Calu3 (cell line): Measurements from ENCODE around the gene CDC42EP1. TPM values are rescaled to one million over a fixed set of nuclear protein-coding genes. Genes with fewer than 3 reads are reported as not detected.

Experiments used
- BruUV-seq: library from RNA; stranded (reverse); fragments of 400-500 nt; replicated peaks from 2 replicates; lab custom pipeline; 2021; lab: Mats Ljungman, UMichigan
- CTCF ChIA-PET: fragments of 300-600 bp; sonication (Branson Sonifier 250); formaldehyde crosslinking; loops from one replicate; lab custom pipeline; 2022; ENCODE audit warnings: antibody characterized with exemption; lab: Charles Lee
- DNase-seq: peaks from one replicate; pipeline ENCODE4 v3.0.0; 2022
- H3K27ac Mint-ChIP-seq: one replicate; pipeline ENCODE4 v1.8.0; 2022; ENCODE audit warnings: mixed read lengths; ENCODE audit not compliant: unreplicated experiment
- H3K27me3 Mint-ChIP-seq: one replicate; pipeline ENCODE4 v1.8.0; 2022; ENCODE audit warnings: mixed read lengths; ENCODE audit not compliant: unreplicated experiment
- H3K36me3 Mint-ChIP-seq: one replicate; pipeline ENCODE4 v1.8.0; 2022; ENCODE audit warnings: mild to moderate bottlenecking, moderate library complexity, mixed read lengths; ENCODE audit not compliant: insufficient read depth, unreplicated experiment
- H3K4me1 Mint-ChIP-seq: one replicate; pipeline ENCODE4 v1.8.0; 2022; ENCODE audit warnings: mild to moderate bottlenecking, low read depth, mixed read lengths; ENCODE audit not compliant: unreplicated experiment
- H3K4me3 Mint-ChIP-seq: one replicate; pipeline ENCODE4 v1.8.0; 2022; ENCODE audit warnings: mild to moderate bottlenecking, low read depth, moderate library complexity, mixed read lengths; ENCODE audit not compliant: unreplicated experiment
- H3K9me3 Mint-ChIP-seq: one replicate; pipeline ENCODE4 v1.8.0; 2022; ENCODE audit warnings: low read depth, mixed read lengths; ENCODE audit not compliant: unreplicated experiment
- intact Hi-C: fragments of 100-400 bp; cut with micrococcal nuclease; formaldehyde crosslinking; loops from one replicate; pipeline ENCODE4 v1.10.0; 2022; ENCODE audit not compliant: unreplicated experiment
- total RNA-seq: library from RNA; stranded (reverse); gene quantifications from 2 replicates; pipeline ENCODE4 v1.2.3, GENCODE V29; 2022
- TF ChIP-seq, protein P1 (sequence below): fragments of 200-600 bp; IDR thresholded peaks from one replicate; pipeline ENCODE4 v1.8.0; 2022; ENCODE audit warnings: antibody characterized with exemption; ENCODE audit not compliant: unreplicated experiment

The CDC42EP1 gene
- total RNA-seq, 1 experiment from 2014 or later, result 162 TPM

DNA sequence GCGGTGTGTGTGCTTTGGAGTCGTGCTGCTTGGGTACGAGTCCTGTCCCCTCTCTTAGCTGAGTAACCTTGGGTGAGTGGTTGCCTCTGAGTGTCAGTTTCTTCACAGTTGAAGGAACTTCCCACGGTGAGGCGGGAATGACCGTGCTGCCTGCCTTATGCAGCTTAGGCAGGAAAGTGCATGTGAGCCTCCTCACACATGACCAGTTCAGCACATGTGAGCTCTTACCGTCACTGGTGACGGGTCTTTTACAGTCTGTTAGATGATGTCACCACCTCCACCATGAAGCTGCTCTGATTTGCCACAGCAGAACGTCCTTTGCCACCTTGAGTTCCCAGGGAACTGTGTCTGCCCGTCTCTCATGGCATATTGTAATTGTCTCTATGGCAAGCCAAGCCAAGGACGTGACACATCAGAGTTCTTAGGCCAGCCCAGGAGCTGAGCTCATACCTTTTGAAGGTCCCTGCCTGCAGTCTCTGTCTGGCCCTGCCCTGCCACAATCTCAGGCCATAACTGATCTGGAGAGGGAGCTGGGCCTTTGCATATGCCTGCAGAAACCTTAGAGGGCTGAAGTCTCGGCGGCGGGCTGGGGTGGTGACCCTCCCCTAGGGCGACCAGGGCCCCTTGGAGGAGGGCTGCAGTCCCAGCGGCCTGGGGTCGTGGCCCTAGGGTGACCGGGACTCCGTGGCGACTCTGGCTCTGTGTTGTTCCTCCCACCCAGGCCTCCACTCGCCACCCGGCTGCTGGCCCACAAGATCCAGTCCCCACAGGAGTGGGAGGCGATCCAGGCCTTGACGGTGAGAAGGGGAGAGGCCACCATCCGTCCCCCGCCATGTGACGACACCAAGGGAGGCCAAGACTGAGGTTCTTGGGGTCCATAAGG, 56.2 kb downstream of the CDC42EP1 start:
- Mint-ChIP-seq H3K4me3 (no peak overlapping the region), H3K36me3 (peaks cover 48% of the 10 kb centered on the region), H3K9me3 (no peaks in the 10 kb centered on the region), H3K27ac (no peak overlapping the region), H3K4me1 (no peaks in the 10 kb centered on the region), H3K27me3 (no peaks in the 10 kb centered on the region)
- CTCF ChIA-PET, result no interaction called here
- intact Hi-C loops, result no loop called here
- no TSS peak for BruUV-seq
- TF ChIP-seq, protein P1, sequence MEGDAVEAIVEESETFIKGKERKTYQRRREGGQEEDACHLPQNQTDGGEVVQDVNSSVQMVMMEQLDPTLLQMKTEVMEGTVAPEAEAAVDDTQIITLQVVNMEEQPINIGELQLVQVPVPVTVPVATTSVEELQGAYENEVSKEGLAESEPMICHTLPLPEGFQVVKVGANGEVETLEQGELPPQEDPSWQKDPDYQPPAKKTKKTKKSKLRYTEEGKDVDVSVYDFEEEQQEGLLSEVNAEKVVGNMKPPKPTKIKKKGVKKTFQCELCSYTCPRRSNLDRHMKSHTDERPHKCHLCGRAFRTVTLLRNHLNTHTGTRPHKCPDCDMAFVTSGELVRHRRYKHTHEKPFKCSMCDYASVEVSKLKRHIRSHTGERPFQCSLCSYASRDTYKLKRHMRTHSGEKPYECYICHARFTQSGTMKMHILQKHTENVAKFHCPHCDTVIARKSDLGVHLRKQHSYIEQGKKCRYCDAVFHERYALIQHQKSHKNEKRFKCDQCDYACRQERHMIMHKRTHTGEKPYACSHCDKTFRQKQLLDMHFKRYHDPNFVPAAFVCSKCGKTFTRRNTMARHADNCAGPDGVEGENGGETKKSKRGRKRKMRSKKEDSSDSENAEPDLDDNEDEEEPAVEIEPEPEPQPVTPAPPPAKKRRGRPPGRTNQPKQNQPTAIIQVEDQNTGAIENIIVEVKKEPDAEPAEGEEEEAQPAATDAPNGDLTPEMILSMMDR, result no peak
- no peak for DNase-seq

DNA sequence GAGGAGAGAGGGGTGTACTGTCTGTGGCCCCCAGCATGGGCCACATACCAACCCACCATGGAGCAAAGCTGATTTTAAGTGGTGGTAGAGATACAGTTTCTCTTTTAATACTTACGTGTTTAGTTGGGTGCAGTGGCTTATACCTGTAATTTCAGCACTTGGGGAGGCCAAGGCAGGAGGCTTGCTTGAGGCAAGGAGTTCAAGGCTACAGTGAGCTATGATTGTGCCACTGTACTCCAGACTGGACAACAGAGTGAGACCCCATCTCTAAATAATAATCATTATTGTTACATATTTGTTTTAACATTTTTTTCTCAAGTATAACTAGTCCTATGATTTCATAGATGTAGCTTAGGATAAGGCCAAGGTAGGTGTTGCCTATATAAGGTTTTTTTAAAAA, 57.2 kb downstream of the CDC42EP1 start:
- Mint-ChIP-seq H3K27me3 (no peaks in the 10 kb centered on the region), H3K36me3 (peaks cover 44% of the 10 kb centered on the region), H3K4me1 (no peaks in the 10 kb centered on the region), H3K27ac (no peak overlapping the region), H3K4me3 (no peak overlapping the region), H3K9me3 (no peaks in the 10 kb centered on the region)
- TSS peak; percentile 28 for BruUV-seq
- intact Hi-C loops, result no loop called here
- TF ChIP-seq, protein P1, result no peak
- CTCF ChIA-PET, result no interaction called here
- no peak for DNase-seq

DNA sequence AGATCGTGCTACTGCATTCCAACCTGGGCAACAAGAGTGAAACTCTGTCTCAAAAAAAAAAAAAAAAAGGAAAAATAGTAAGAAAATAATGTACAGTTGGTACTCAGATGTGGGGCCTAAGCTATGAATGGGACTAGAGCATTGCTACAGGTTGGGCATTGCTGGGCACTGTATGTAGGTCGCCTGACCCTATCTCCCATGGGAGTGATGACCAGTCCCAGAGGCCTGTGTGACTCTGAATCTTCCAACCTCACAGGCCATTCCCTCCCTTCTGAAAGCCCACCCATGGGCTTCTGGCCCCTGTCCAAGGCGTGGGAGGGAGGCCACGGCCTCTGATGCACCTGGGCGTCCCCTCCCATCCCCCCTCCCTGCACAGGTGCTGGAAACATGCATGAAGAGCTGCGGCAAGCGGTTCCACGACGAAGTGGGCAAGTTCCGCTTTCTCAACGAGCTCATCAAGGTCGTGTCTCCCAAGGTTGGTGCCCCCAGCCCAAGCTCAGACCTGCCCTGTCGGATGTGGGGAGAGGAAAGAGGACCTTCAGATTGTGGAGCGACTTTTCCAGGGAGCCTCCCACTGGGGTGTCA, 57.9 kb downstream of the CDC42EP1 start:
- H3K4me3 Mint-ChIP-seq, result no peak overlapping the region
- no peaks in the 10 kb centered on the region for H3K27me3 Mint-ChIP-seq
- no peaks in the 10 kb centered on the region for H3K9me3 Mint-ChIP-seq
- H3K4me1 Mint-ChIP-seq, result no peaks in the 10 kb centered on the region
- CTCF ChIA-PET, result interaction anchor here (0.5 kb wide), 1 partner anchor 619 kb away, joined by 4 read pairs; no protein-coding TSS in a partner anchor
- TF ChIP-seq, protein P1, result no peak
- intact Hi-C loops, result no loop called here
- H3K27ac Mint-ChIP-seq, result no peak overlapping the region
- BruUV-seq, result no TSS peak
- no peak for DNase-seq
- H3K36me3 Mint-ChIP-seq, result peaks cover 38% of the 10 kb centered on the region

DNA sequence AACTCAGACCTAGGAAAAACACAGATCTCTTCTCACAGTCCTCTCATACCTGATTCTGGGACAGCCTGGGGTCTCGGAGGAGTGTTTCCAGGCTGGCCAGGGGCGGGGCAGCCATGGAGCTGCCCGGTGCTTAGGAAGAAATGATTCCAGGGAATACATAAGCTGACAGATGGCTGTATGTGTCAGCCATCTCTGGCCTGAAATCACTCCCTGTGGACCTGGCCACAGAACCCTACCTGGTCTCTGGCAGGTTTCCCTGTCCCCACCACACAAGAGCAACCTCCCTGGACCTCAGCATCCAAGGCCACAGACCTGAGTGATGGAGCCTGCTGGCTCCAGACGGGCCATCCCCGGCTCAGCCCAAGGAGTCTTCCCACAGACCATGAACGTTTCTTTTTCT, 58.4 kb downstream of the CDC42EP1 start:
- peaks cover 41% of the 10 kb centered on the region for H3K36me3 Mint-ChIP-seq
- no peaks in the 10 kb centered on the region for H3K9me3 Mint-ChIP-seq
- intact Hi-C loops, result no loop called here
- no peaks in the 10 kb centered on the region for H3K27me3 Mint-ChIP-seq
- H3K4me3 Mint-ChIP-seq, result no peak overlapping the region
- BruUV-seq, result no TSS peak
- TF ChIP-seq, protein P1, result no peak
- no peak for DNase-seq
- H3K27ac Mint-ChIP-seq, result no peak overlapping the region
- H3K4me1 Mint-ChIP-seq, result no peaks in the 10 kb centered on the region
- CTCF ChIA-PET, result interaction anchor here (0.5 kb wide), 1 partner anchor 620 kb away, joined by 4 read pairs; no protein-coding TSS in a partner anchor

Other genes starting within 250 kb of the CDC42EP1 start
- 1.5 and 2.8 TPM in 2 replicates for gene ELFN2, start 133.0 kb upstream of the CDC42EP1 start, total RNA-seq
- gene MFNG, start 74.1 kb upstream of the CDC42EP1 start, total RNA-seq, result 19.0 and 22.1 TPM in 2 replicates
- gene CARD10, start 41.1 kb upstream of the CDC42EP1 start, total RNA-seq, result 40.5 and 49.2 TPM in 2 replicates
- gene LGALS2, start 19.6 kb downstream of the CDC42EP1 start, total RNA-seq, result 0.90 and 1.2 TPM in 2 replicates
- gene GGA1, start 48.4 kb downstream of the CDC42EP1 start, total RNA-seq, result 89.8 and 95.3 TPM in 2 replicates
- gene SH3BP1, start 79.2 kb downstream of the CDC42EP1 start, total RNA-seq, result 13.0 and 17.6 TPM in 2 replicates
- 18.4 and 21.4 TPM in 2 replicates for gene PDXP, start 98.2 kb downstream of the CDC42EP1 start, total RNA-seq
- gene LGALS1, start 115.2 kb downstream of the CDC42EP1 start, total RNA-seq, result 61.4 and 72.3 TPM in 2 replicates
- 23.7 and 26.8 TPM in 2 replicates for gene NOL12, start 125.9 kb downstream of the CDC42EP1 start, total RNA-seq
- 85.3 and 86.5 TPM in 2 replicates for gene TRIOBP, start 136.6 kb downstream of the CDC42EP1 start, total RNA-seq
- gene GCAT, start 247.5 kb downstream of the CDC42EP1 start, total RNA-seq, result 22.7 and 29.9 TPM in 2 replicates